Measurements from ENCODE around the gene PIP4P1.

The PIP4P1 gene

GRCh38 chr14:20415782-20416206, 45.4 kb downstream of the PIP4P1 start:
- DNase-seq (ENCODE audit: low read depth): peak; percentile 73
- TF ChIP-seq, protein P1, sequence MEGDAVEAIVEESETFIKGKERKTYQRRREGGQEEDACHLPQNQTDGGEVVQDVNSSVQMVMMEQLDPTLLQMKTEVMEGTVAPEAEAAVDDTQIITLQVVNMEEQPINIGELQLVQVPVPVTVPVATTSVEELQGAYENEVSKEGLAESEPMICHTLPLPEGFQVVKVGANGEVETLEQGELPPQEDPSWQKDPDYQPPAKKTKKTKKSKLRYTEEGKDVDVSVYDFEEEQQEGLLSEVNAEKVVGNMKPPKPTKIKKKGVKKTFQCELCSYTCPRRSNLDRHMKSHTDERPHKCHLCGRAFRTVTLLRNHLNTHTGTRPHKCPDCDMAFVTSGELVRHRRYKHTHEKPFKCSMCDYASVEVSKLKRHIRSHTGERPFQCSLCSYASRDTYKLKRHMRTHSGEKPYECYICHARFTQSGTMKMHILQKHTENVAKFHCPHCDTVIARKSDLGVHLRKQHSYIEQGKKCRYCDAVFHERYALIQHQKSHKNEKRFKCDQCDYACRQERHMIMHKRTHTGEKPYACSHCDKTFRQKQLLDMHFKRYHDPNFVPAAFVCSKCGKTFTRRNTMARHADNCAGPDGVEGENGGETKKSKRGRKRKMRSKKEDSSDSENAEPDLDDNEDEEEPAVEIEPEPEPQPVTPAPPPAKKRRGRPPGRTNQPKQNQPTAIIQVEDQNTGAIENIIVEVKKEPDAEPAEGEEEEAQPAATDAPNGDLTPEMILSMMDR (conservative IDR thresholded peaks at IDR 0.05; ENCODE audit: low read depth, low read length): peak; percentile 68
- no peak overlapping the region for H3K4me3 ChIP-seq (ENCODE audit: low read depth, low read length)

- peak; percentile 17 for DNase-seq (ENCODE audit: low read depth)
- TF ChIP-seq, protein P1 (conservative IDR thresholded peaks at IDR 0.05; ENCODE audit: low read depth, low read length): no peak
Measured at GRCh38 chr14:20413744-20414082, 47.5 kb downstream of the PIP4P1 start.

GRCh38 chr14:20412876-20413743, 48.1 kb downstream of the PIP4P1 start, which contains the start of gene TEP1:
TSS of gene TEP1 (minus strand) at chr14:20413501. CDS start at chr14:20408439, 5,062 bp downstream.
- peak within 1 kb of the TSS; percentile 98 for H3K4me3 ChIP-seq (ENCODE audit: low read depth, low read length)
- TF ChIP-seq, protein P1 (conservative IDR thresholded peaks at IDR 0.05; ENCODE audit: low read depth, low read length): no peak
- peak; percentile 81 for DNase-seq (ENCODE audit: low read depth)

More at GRCh38 chr14:20413744-20414082, 47.5 kb downstream of the PIP4P1 start:
- H3K4me3 ChIP-seq (ENCODE audit: low read depth, low read length): peak overlapping the region; percentile 98

GRCh38 chr14:20412411-20412810, 48.8 kb downstream of the PIP4P1 start:
- peak; percentile 42 for DNase-seq (ENCODE audit: low read depth)
- peak overlapping the region; percentile 98 for H3K4me3 ChIP-seq (ENCODE audit: low read depth, low read length)
- TF ChIP-seq, protein P1 (conservative IDR thresholded peaks at IDR 0.05; ENCODE audit: low read depth, low read length): no peak

DNA sequence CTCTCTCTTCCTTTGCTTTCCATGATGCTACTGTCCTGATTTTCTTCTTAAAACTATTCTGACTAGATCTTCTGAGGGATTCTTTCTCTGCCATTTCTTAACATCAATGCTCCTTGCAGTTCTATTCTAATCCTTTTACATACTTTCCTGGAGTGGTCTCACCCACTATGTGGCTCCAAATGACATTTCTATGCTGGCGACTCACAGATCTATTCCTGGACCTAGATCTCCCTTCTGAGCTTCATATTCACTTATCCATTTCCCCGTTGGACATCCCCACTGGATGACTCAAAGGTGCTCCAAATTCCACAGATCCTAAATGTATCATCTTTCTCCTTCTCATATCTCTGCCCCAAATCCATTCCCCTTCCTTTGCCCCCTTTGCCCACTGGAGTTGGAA, 52.0 kb downstream of the PIP4P1 start:
- peak; percentile 6 for DNase-seq (ENCODE audit: low read depth)
- TF ChIP-seq, protein P1 (conservative IDR thresholded peaks at IDR 0.05; ENCODE audit: low read depth, low read length): no peak
- H3K4me3 ChIP-seq (ENCODE audit: low read depth, low read length): no peak overlapping the region
